ENCODE measurements around the gene CLCN6. TPM values are rescaled to one million over a fixed set of nuclear protein-coding genes. Genes with fewer than 3 reads are reported as not detected.

The CLCN6 gene
- total RNA-seq, 1 experiment from 2014 or later = 48.1 TPM

DNA sequence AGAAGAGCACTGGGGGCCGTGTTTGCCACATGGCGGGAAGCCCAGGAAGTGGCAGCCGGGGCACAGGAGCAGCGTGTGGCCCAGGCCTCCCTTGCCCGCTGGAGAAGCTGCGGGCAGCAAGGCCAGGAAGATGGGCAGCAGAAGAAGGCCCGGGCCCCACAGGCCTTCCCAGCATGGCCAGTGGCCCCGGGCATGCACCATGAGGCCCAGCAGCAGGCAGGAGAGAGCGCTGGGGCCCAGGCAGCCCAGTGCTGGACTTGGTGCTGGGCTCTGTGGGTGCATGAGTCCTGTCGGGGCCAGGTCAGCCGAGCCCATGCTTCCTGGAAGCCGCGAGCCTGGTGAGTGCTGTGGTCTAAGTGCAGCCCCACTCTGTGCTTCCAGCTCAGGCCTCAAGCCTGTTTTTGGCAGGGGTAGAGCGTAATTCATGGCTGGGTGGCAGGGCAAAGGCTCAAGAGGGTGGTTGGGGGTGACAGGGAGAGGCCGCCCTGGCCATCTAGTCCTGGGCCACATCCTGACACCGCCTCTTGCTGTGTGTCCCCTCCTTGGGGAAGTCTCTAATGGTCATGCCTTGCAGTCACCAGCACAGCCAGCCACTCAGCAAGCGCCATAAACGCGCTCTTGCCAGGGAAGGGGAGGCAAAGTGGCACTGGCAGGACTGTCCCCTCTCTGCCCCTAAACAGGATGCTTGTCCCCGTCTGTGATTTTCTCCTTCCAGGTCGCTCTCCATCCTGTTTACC, 21.6 kb upstream of the CLCN6 start:
- DNase-seq (ENCODE audit: low spot score) = no peak
- BruUV-seq (replicated peaks) = no TSS peak
- no peak overlapping the region for H3K27ac ChIP-seq (ENCODE audit: low read depth, low read length, poor library complexity, severe bottlenecking)

DNA sequence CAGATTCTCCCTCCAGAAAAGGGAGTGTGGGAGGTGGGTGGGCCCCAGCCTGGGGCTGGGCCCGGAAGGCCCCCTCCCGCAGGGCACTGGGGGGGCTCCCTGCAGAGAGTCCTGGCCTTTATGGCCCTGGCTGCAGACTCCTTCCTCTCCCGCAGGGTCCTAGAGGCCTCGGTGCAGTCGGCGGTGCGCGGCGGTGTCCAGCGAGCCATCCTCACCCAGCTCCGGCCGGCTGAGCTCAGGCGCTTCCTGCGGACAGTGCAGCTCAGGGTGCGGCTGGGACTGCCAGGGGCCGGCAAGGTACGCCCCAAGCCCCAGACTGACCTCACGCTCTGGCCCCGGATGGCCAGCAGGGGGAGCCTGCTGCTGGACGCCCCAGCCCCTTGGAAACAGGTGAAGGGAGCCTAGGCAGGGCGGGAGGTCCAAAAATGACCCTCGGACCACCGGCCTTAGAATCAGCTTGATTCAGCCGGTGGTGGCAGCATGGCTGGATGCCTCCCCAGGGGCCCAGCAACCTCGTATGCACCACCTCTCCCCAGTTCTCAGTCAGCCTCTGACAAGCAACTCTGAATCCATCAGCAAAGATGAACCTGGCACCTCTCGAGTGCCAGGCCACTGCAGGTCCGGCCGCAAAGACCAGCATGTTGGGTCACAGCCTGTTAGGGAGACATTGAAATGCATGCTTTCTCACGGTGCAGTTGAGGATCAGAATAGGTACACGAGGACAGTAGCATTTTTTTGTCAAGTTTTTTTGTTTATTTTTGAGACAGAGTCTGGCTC, 20.8 kb upstream of the CLCN6 start:
- Histone ChIP-seq H3K9me3 (ENCODE audit: low read depth, low read length, poor library complexity, severe bottlenecking) (no peaks in the 10 kb centered on the region), H3K36me3 (ENCODE audit: insufficient read depth, low read length, poor library complexity, severe bottlenecking) (no peaks in the 10 kb centered on the region), H3K4me1 (ENCODE audit: insufficient read depth, low read length, poor library complexity, severe bottlenecking) (no peaks in the 10 kb centered on the region), H3K27me3 (replicated peaks; ENCODE audit: insufficient read depth, low read depth, low read length, poor library complexity) (no peaks in the 10 kb centered on the region), H3K27ac (ENCODE audit: low read depth, low read length, poor library complexity, severe bottlenecking) (no peak overlapping the region), H3K4me3 (ENCODE audit: low read depth, low read length, poor library complexity, severe bottlenecking) (no peak overlapping the region)
- no TSS peak for BruUV-seq (replicated peaks)
- ChIA-PET CTCF (no interaction called here), POLR2A (ENCODE audit: low non-redundant PET) (no interaction called here)
- intact Hi-C loops (cut with micrococcal nuclease; ENCODE audit: unreplicated experiment) = no loop called here
- DNase-seq (ENCODE audit: low spot score) = peak; percentile 19
- TF ChIP-seq, protein P1, sequence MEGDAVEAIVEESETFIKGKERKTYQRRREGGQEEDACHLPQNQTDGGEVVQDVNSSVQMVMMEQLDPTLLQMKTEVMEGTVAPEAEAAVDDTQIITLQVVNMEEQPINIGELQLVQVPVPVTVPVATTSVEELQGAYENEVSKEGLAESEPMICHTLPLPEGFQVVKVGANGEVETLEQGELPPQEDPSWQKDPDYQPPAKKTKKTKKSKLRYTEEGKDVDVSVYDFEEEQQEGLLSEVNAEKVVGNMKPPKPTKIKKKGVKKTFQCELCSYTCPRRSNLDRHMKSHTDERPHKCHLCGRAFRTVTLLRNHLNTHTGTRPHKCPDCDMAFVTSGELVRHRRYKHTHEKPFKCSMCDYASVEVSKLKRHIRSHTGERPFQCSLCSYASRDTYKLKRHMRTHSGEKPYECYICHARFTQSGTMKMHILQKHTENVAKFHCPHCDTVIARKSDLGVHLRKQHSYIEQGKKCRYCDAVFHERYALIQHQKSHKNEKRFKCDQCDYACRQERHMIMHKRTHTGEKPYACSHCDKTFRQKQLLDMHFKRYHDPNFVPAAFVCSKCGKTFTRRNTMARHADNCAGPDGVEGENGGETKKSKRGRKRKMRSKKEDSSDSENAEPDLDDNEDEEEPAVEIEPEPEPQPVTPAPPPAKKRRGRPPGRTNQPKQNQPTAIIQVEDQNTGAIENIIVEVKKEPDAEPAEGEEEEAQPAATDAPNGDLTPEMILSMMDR (conservative IDR thresholded peaks at IDR 0.05; ENCODE audit: low read depth, low read length) = peak; percentile 87
- TF ChIP-seq EZH2 (IDR thresholded peaks at IDR 0.05; ENCODE audit: borderline replicate concordance, low read depth, low read length, poor library complexity, severe bottlenecking) = no peak

More for the DNA sequence above, 21.6 kb upstream of the CLCN6 start:
- intact Hi-C loops (cut with micrococcal nuclease; ENCODE audit: unreplicated experiment) = no loop called here
- ChIA-PET POLR2A (ENCODE audit: low non-redundant PET) (no interaction called here), CTCF (no interaction called here)
- no peaks in the 10 kb centered on the region for H3K9me3 ChIP-seq (ENCODE audit: low read depth, low read length, poor library complexity, severe bottlenecking)
- no peaks in the 10 kb centered on the region for H3K36me3 ChIP-seq (ENCODE audit: insufficient read depth, low read length, poor library complexity, severe bottlenecking)
- no peaks in the 10 kb centered on the region for H3K27me3 ChIP-seq (replicated peaks; ENCODE audit: insufficient read depth, low read depth, low read length, poor library complexity)
- TF ChIP-seq EZH2 (IDR thresholded peaks at IDR 0.05; ENCODE audit: borderline replicate concordance, low read depth, low read length, poor library complexity, severe bottlenecking) = no peak
- TF ChIP-seq, protein P1 (conservative IDR thresholded peaks at IDR 0.05; ENCODE audit: low read depth, low read length) = no peak
- no peaks in the 10 kb centered on the region for H3K4me1 ChIP-seq (ENCODE audit: insufficient read depth, low read length, poor library complexity, severe bottlenecking)
- H3K4me3 ChIP-seq (ENCODE audit: low read depth, low read length, poor library complexity, severe bottlenecking) = no peak overlapping the region

DNA sequence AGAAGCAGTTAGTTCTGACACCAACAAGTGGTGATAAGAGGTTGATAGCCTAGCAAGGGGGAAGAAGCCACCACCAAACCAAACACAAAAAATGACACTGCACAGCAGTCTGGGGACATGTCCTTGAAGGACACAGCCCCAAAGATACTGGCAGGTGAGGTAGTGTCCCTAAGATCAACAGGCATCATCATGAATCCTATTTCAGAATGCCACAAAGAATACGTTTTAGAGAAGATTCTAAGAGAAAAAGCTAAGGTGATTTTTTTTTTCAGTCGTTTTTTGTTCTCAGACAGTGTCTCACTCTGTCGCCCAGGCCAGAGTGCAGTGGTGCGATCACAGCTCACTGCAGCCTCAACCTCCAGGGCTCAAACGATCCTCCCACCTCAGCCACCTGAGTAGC, 19.8 kb upstream of the CLCN6 start:
- no peak for TF ChIP-seq EZH2 (IDR thresholded peaks at IDR 0.05; ENCODE audit: borderline replicate concordance, low read depth, low read length, poor library complexity, severe bottlenecking)
- TF ChIP-seq, protein P1 (conservative IDR thresholded peaks at IDR 0.05; ENCODE audit: low read depth, low read length) = no peak
- Histone ChIP-seq H3K4me1 (ENCODE audit: insufficient read depth, low read length, poor library complexity, severe bottlenecking) (no peaks in the 10 kb centered on the region), H3K27me3 (replicated peaks; ENCODE audit: insufficient read depth, low read depth, low read length, poor library complexity) (no peaks in the 10 kb centered on the region), H3K4me3 (ENCODE audit: low read depth, low read length, poor library complexity, severe bottlenecking) (no peak overlapping the region), H3K27ac (ENCODE audit: low read depth, low read length, poor library complexity, severe bottlenecking) (no peak overlapping the region), H3K36me3 (ENCODE audit: insufficient read depth, low read length, poor library complexity, severe bottlenecking) (no peaks in the 10 kb centered on the region), H3K9me3 (ENCODE audit: low read depth, low read length, poor library complexity, severe bottlenecking) (no peaks in the 10 kb centered on the region)
- intact Hi-C loops (cut with micrococcal nuclease; ENCODE audit: unreplicated experiment) = no loop called here
- DNase-seq (ENCODE audit: low spot score) = no peak
- ChIA-PET POLR2A (ENCODE audit: low non-redundant PET) (no interaction called here), CTCF (no interaction called here)
- TSS peak; percentile 26 for BruUV-seq (replicated peaks)

Measured in A673 (cell line).